IgD-negative memory B cell (primary cell): ENCODE data around the gene SIPA1L3. TPM values are rescaled to one million over a fixed set of nuclear protein-coding genes. Genes with fewer than 3 reads are reported as not detected.
A peak's percentile ranks its signal among the peaks of the same experiment; 100 is the strongest.

Experiments
- H3K27ac Mint-ChIP-seq, 3 donors: one replicate each; pipeline ENCODE4 v1.8.0; 2020 to 2022; ENCODE audit warnings: mild to moderate bottlenecking in 3 of 3, mixed read lengths in 3 of 3, moderate library complexity in 1 of 3
- H3K27me3 Mint-ChIP-seq: one replicate; pipeline ENCODE4 v1.8.0; 2021; ENCODE audit warnings: mixed read lengths
- H3K36me3 Mint-ChIP-seq: one replicate; pipeline ENCODE4 v1.8.0; 2020; ENCODE audit warnings: mild to moderate bottlenecking, mixed read lengths
- H3K4me1 Mint-ChIP-seq, 3 donors: one replicate each; pipeline ENCODE4 v1.8.0; 2020 to 2022; ENCODE audit warnings: mixed read lengths in 3 of 3, mild to moderate bottlenecking in 1 of 3
- H3K4me3 Mint-ChIP-seq, 4 donors: one replicate each; pipeline ENCODE4 v1.8.0; 2020 to 2022; ENCODE audit warnings: mild to moderate bottlenecking in 4 of 4, mixed read lengths in 4 of 4, moderate library complexity in 3 of 4
- H3K9me3 Mint-ChIP-seq, 3 donors: one replicate each; pipeline ENCODE4 v1.8.0; 2020 to 2021; ENCODE audit warnings: mixed read lengths in 3 of 3, mild to moderate bottlenecking in 1 of 3
- polyA plus RNA-seq: library from polyadenylated mRNA; unstranded; fragments of 300-500 nt; fragmentation: Illumina TruSeq; gene quantifications from one replicate; pipeline ENCODE4 v1.2.3, GENCODE V29; 2021

SIPA1L3 gene
- polyA plus RNA-seq, 1 donor from 2014 or later, result 13.6 TPM

- no peaks in the 10 kb centered on the region for H3K27me3 Mint-ChIP-seq
- H3K36me3 Mint-ChIP-seq, result peaks cover 13% of the 10 kb centered on the region
- H3K4me3 Mint-ChIP-seq, result no peak overlapping the region
- peaks cover 0 to 6% (median 2%) of the 10 kb centered on the region in 3 donors for H3K9me3 Mint-ChIP-seq
- H3K27ac Mint-ChIP-seq, result peak overlapping the region; percentile 73 to 98 (median 86)
- peaks cover 45 to 51% (median 49%) of the 10 kb centered on the region in 3 donors for H3K4me1 Mint-ChIP-seq
Observed at GRCh38 chr19:38030686-38031422, 123.8 kb downstream of the SIPA1L3 start.

GRCh38 chr19:38031423-38031770 lies 124.4 kb downstream of the SIPA1L3 start:
- Mint-ChIP-seq H3K4me3 (no peak overlapping the region), H3K27me3 (no peaks in the 10 kb centered on the region), H3K9me3 (peaks cover 0 to 6% (median 2%) of the 10 kb centered on the region in 3 donors), H3K4me1 (peaks cover 45 to 50% (median 46%) of the 10 kb centered on the region in 3 donors), H3K36me3 (peaks cover 13% of the 10 kb centered on the region), H3K27ac (peak overlapping the region; percentile 73 to 98 (median 86))

- peaks cover 0 to 6% (median 2%) of the 10 kb centered on the region in 3 donors for H3K9me3 Mint-ChIP-seq
- peaks cover 46 to 52% (median 48%) of the 10 kb centered on the region in 3 donors for H3K4me1 Mint-ChIP-seq
- H3K4me3 Mint-ChIP-seq, result no peak overlapping the region
- H3K27ac Mint-ChIP-seq, result peak overlapping the region; percentile 73 to 99 (median 98)
- no peaks in the 10 kb centered on the region for H3K27me3 Mint-ChIP-seq
- peaks cover 13% of the 10 kb centered on the region for H3K36me3 Mint-ChIP-seq
Observed at GRCh38 chr19:38032151-38032550, 125.1 kb downstream of the SIPA1L3 start.

- Mint-ChIP-seq H3K4me1 (peaks cover 49 to 52% (median 51%) of the 10 kb centered on the region in 3 donors), H3K27ac (peak overlapping the region; percentile 95 to 99 (median 98)), H3K4me3 (peak overlapping the region in 3 of 4 donors; percentile 79 to 89 (median 88)), H3K27me3 (no peaks in the 10 kb centered on the region), H3K9me3 (peaks cover 0 to 6% (median 2%) of the 10 kb centered on the region in 3 donors), H3K36me3 (peaks cover 13% of the 10 kb centered on the region)
Observed at GRCh38 chr19:38032951-38033350, 125.9 kb downstream of the SIPA1L3 start.

- Mint-ChIP-seq H3K9me3 (peaks cover 0 to 6% (median 2%) of the 10 kb centered on the region in 3 donors), H3K4me3 (peak overlapping the region; percentile 38 to 89 (median 84)), H3K27me3 (no peaks in the 10 kb centered on the region), H3K4me1 (peaks cover 46 to 52% (median 48%) of the 10 kb centered on the region in 3 donors), H3K36me3 (peaks cover 10% of the 10 kb centered on the region), H3K27ac (peak overlapping the region; percentile 95 to 99 (median 98))
Observed at GRCh38 chr19:38033658-38034491, 126.9 kb downstream of the SIPA1L3 start.

GRCh38 chr19:38034492-38034860 lies 127.5 kb downstream of the SIPA1L3 start:
- H3K4me3 Mint-ChIP-seq, result peak overlapping the region; percentile 38 to 88 (median 78)
- no peaks in the 10 kb centered on the region for H3K27me3 Mint-ChIP-seq
- peaks cover 10% of the 10 kb centered on the region for H3K36me3 Mint-ChIP-seq
- peaks cover 46 to 51% (median 47%) of the 10 kb centered on the region in 3 donors for H3K4me1 Mint-ChIP-seq
- peaks cover 0 to 6% (median 2%) of the 10 kb centered on the region in 3 donors for H3K9me3 Mint-ChIP-seq
- peak overlapping the region; percentile 95 to 99 (median 98) for H3K27ac Mint-ChIP-seq

- H3K27me3 Mint-ChIP-seq, result no peaks in the 10 kb centered on the region
- H3K9me3 Mint-ChIP-seq, result peaks cover 0 to 6% (median 0%) of the 10 kb centered on the region in 3 donors
- peaks cover 48 to 54% (median 49%) of the 10 kb centered on the region in 3 donors for H3K4me1 Mint-ChIP-seq
- peak overlapping the region in 3 of 4 donors; percentile 44 to 83 (median 79) for H3K4me3 Mint-ChIP-seq
- peak overlapping the region; percentile 95 to 99 (median 98) for H3K27ac Mint-ChIP-seq
- H3K36me3 Mint-ChIP-seq, result peaks cover 7% of the 10 kb centered on the region
Observed at GRCh38 chr19:38035515-38036495, 128.8 kb downstream of the SIPA1L3 start.

DNA sequence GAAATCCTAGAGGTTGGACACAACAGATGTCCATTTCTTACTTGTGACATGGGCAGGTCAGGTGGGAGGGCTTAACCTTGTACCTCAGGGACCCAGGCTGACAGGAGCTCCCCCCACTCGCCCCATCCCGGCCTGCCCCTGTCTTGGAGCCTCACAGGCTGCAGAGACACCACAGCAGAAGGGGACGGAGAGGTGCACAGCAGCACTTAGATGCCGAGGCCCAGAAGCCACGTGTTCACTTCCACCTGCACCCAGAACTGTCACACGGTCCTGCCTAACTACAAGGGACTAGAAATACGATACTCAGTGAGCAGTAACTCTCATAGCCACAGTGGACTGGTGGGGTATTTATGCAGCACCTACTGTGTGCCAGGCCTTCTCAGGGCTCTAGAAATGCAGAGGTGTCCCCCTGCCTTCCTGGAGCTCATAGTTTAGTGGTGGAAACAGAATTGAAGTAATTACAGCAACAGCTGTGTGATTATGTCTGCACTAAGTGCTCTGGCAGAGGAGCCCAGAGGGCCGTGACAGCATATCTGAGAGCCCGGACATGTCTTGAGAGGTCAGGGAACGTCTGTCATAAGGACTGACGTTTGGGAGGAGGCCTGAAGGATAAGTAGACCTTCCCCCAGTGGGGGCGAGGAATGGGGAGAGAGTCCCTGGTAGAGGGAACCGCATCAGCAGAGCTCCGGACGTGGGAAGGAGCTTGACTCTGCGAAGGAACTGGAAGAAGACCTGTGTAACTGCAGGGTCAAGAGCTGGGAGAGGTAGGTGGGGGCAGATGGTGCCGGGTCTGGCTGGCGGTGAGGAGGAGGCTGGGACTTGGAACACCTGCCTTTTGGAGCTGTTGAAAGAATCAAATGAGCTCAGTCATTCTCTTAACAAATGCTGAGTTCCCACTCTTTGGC lies 130.0 kb downstream of the SIPA1L3 start:
- H3K4me1 Mint-ChIP-seq, result peaks cover 40 to 48% (median 43%) of the 10 kb centered on the region in 3 donors
- peak overlapping the region in 2 of 4 donors; percentile 22 to 74 for H3K4me3 Mint-ChIP-seq
- H3K27me3 Mint-ChIP-seq, result no peaks in the 10 kb centered on the region
- H3K9me3 Mint-ChIP-seq, result no peaks in the 10 kb centered on the region
- H3K36me3 Mint-ChIP-seq, result peaks cover 2% of the 10 kb centered on the region
- peak overlapping the region; percentile 51 to 95 (median 53) for H3K27ac Mint-ChIP-seq

- H3K4me1 Mint-ChIP-seq, result peaks cover 33 to 39% (median 36%) of the 10 kb centered on the region in 3 donors
- no peaks in the 10 kb centered on the region for H3K27me3 Mint-ChIP-seq
- no peaks in the 10 kb centered on the region for H3K9me3 Mint-ChIP-seq
- peak overlapping the region in 1 of 3 donors; percentile 35 for H3K27ac Mint-ChIP-seq
- H3K4me3 Mint-ChIP-seq, result no peak overlapping the region
- H3K36me3 Mint-ChIP-seq, result peaks cover 11% of the 10 kb centered on the region
Observed at GRCh38 chr19:38039966-38040365, 133.0 kb downstream of the SIPA1L3 start.

DNA sequence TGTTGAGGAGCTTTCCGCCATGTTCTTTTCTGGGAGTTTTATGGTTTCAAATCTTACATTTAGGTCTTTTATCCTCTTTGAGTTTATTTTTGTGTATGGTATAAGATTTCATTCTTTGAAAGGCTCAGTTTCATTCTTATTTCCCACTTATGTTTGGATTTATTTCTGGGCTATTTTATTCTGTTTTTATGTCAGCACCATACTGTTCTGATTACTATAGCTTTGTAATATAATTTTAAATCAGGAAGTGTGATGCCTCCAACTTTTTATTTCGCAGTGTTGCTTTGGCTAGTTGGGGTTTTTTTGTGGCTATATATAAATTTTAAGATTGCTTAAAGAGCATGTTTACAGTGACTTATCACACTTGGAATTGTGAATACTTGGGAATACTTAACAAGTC lies 135.1 kb downstream of the SIPA1L3 start:
- no peaks in the 10 kb centered on the region for H3K27me3 Mint-ChIP-seq
- H3K4me3 Mint-ChIP-seq, result no peak overlapping the region
- H3K36me3 Mint-ChIP-seq, result peaks cover 9% of the 10 kb centered on the region
- peaks cover 39 to 44% (median 43%) of the 10 kb centered on the region in 3 donors for H3K4me1 Mint-ChIP-seq
- H3K27ac Mint-ChIP-seq, result peak overlapping the region in 1 of 3 donors; percentile 82
- H3K9me3 Mint-ChIP-seq, result no peaks in the 10 kb centered on the region

- Mint-ChIP-seq H3K9me3 (no peaks in the 10 kb centered on the region), H3K27me3 (no peaks in the 10 kb centered on the region), H3K36me3 (peaks cover 9% of the 10 kb centered on the region), H3K4me3 (peak overlapping the region in 3 of 4 donors; percentile 47 to 84 (median 75)), H3K27ac (peak overlapping the region; percentile 54 to 99 (median 95)), H3K4me1 (peaks cover 43 to 52% (median 50%) of the 10 kb centered on the region in 3 donors)
Observed at GRCh38 chr19:38043649-38044144, 136.7 kb downstream of the SIPA1L3 start.

DNA sequence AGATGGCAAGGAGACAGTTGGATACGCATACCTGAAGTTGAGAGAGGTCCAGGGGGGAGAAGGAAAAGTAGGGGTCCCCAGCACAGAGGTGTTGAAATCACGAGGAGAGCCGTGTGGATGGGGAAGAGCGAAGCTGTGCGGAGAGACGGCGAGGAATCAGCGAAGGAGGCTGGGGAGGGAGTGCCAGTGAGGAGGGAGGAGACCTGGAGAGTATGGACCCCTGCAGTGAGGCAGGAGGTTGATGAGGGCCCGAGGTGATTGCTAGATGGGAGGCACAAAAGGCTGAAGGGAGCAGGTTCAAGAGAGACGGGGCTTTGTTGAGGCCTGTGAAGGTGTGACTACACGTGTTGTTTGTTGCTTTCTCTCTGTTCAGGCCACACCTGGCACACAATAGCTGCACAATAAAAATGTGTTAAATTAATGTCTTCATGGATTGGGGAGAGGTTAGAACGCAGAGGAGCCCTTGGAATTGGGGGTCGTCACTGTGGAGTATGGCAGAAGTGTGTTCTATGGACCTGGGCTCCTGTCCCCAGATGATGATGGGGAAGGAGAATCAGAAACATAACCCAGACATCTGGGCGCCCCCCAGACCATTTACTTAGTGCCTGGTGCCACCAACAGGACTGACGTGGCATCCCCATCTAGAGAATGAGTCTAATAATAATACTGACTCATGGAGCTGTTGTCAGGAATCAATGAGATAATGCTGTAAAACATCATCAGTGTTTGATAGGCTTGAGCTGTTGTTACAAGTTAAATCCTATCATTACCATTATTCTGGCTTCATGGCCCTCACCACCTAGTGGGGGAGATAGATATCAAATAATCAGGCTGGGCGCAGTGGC lies 137.5 kb downstream of the SIPA1L3 start:
- Mint-ChIP-seq H3K36me3 (peaks cover 9% of the 10 kb centered on the region), H3K27me3 (no peaks in the 10 kb centered on the region), H3K9me3 (no peaks in the 10 kb centered on the region), H3K27ac (peak overlapping the region; percentile 95 to 99 (median 98)), H3K4me1 (peaks cover 49 to 58% (median 58%) of the 10 kb centered on the region in 3 donors), H3K4me3 (peak overlapping the region in 2 of 4 donors; percentile 75 to 84)
